Measurements from ENCODE around the gene S100A6.
A peak's percentile ranks its signal among the peaks of the same experiment; 100 is the strongest.

The S100A6 gene

DNA sequence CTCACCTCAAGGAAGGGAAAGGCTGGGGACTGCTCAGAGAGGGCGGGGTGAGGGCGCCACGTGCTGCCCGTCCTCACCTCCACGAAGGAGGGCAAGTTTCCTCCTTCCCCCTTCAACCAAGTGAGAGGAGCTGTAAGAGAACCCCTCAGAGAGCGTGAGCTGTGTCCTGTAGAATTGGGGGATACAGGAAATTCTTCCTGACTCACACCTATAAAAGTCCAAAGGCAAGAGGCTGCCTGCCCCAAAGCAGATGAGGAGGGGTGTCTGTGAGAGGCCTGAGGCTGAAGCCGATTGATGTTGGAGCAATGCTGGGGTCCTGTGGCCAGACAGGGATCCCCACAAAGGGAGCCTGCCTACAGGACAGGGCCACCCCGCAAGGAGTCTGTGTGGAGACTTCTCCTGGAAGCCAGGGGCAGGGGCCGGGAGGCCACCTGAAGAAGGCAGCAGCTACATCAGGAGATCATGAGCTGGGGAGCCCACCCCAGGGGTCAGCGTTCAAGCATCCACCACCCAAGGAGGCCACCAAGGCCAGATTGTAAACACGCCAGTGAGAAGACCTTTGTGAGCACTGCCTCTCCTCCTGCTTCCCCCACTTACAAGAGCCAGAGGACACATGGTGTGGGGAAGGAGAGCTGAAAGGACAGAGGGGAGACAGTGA lies 27.7 kb downstream of the S100A6 start:
- peaks cover 8% of the 10 kb centered on the region for H3K27me3 ChIP-seq (ENCODE audit: insufficient read depth, insufficient read length)
- H3K4me1 ChIP-seq (ENCODE audit: insufficient read depth, insufficient read length) = peaks cover 9% of the 10 kb centered on the region
- no peak overlapping the region for H3K9ac ChIP-seq (ENCODE audit: insufficient read length, low read depth)
- no peak for DNase-seq (ENCODE audit: low read depth, low spot score)
- no peaks in the 10 kb centered on the region for H3K36me3 ChIP-seq (ENCODE audit: insufficient read depth, insufficient read length, low read length)
- H3K9me3 ChIP-seq (ENCODE audit: insufficient read depth, low read length) = no peaks in the 10 kb centered on the region
- no peak for TF ChIP-seq YY1 (IDR thresholded peaks at IDR 0.05; ENCODE audit: insufficient read depth, insufficient read length)
- no peak for TF ChIP-seq ZNF274 (IDR thresholded peaks at IDR 0.05; ENCODE audit: low read depth, low read length)
- no peak for TF ChIP-seq SUZ12 (IDR thresholded peaks at IDR 0.05; ENCODE audit: extremely low read depth, insufficient read depth, insufficient read length)
- H3K4me3 ChIP-seq (ENCODE audit: insufficient read length, low read depth) = no peak overlapping the region

- peak overlapping the region; percentile 58 for H3K9ac ChIP-seq (ENCODE audit: insufficient read length, low read depth)
- H3K4me1 ChIP-seq (ENCODE audit: insufficient read depth, insufficient read length) = peaks cover 9% of the 10 kb centered on the region
- TF ChIP-seq YY1 (IDR thresholded peaks at IDR 0.05; ENCODE audit: insufficient read depth, insufficient read length) (no peak), ZNF274 (IDR thresholded peaks at IDR 0.05; ENCODE audit: low read depth, low read length) (no peak), SUZ12 (IDR thresholded peaks at IDR 0.05; ENCODE audit: extremely low read depth, insufficient read depth, insufficient read length) (no peak)
- no peaks in the 10 kb centered on the region for H3K36me3 ChIP-seq (ENCODE audit: insufficient read depth, insufficient read length, low read length)
- DNase-seq (ENCODE audit: low read depth, low spot score) = no peak
- H3K9me3 ChIP-seq (ENCODE audit: insufficient read depth, low read length) = no peaks in the 10 kb centered on the region
- H3K4me3 ChIP-seq (ENCODE audit: insufficient read length, low read depth) = no peak overlapping the region
- H3K27me3 ChIP-seq (ENCODE audit: insufficient read depth, insufficient read length) = peaks cover 2% of the 10 kb centered on the region
Observed at GRCh38 chr1:153506831-153507413, 28.9 kb downstream of the S100A6 start.

DNA sequence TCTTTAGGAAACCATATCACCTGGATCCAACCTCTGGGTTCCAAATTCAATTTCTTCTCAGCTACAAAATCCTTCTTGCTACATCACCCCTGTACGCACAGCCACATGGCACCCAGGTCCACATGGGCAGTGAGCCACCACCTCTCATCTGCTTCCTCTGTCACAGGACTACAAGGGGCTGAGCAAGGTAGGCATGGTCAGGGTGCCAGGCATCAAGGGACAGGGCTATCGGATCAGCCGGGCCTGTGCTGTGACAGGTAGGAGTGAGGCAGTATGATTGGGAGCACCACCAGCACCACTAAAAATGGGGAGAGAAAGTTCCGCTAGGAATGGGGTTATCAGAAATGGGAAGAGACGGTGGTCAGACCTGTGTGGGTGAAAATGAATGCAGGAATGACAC lies 29.4 kb downstream of the S100A6 start:
- no peak for DNase-seq (ENCODE audit: low read depth, low spot score)
- Histone ChIP-seq H3K36me3 (ENCODE audit: insufficient read depth, insufficient read length, low read length) (no peaks in the 10 kb centered on the region), H3K9me3 (ENCODE audit: insufficient read depth, low read length) (no peaks in the 10 kb centered on the region), H3K27me3 (ENCODE audit: insufficient read depth, insufficient read length) (no peaks in the 10 kb centered on the region), H3K9ac (ENCODE audit: insufficient read length, low read depth) (no peak overlapping the region), H3K4me3 (ENCODE audit: insufficient read length, low read depth) (no peak overlapping the region), H3K4me1 (ENCODE audit: insufficient read depth, insufficient read length) (peaks cover 9% of the 10 kb centered on the region)
- TF ChIP-seq YY1 (IDR thresholded peaks at IDR 0.05; ENCODE audit: insufficient read depth, insufficient read length) = no peak
- TF ChIP-seq SUZ12 (IDR thresholded peaks at IDR 0.05; ENCODE audit: extremely low read depth, insufficient read depth, insufficient read length) = no peak
- TF ChIP-seq ZNF274 (IDR thresholded peaks at IDR 0.05; ENCODE audit: low read depth, low read length) = no peak

DNA sequence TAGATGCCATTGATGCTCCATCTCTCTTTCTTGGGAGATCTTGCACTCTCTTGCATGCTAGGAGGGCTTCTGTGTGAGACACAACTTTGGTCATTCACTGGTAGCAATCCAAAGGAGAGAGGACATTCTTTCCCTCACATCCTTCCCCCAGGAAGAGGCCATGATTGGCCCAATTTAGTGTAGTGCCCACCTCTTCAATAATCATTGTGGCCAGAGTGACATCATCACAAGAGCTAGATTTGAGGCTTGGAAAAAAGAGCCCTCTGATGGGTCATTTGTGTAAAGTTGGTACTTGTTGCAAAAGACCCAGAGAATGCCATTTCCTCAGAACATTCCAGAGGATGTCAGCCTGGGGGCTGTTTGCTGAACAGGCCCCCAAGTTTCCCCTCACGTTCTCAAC lies 30.2 kb downstream of the S100A6 start:
- TF ChIP-seq YY1 (IDR thresholded peaks at IDR 0.05; ENCODE audit: insufficient read depth, insufficient read length) = no peak
- TF ChIP-seq SUZ12 (IDR thresholded peaks at IDR 0.05; ENCODE audit: extremely low read depth, insufficient read depth, insufficient read length) = no peak
- TF ChIP-seq ZNF274 (IDR thresholded peaks at IDR 0.05; ENCODE audit: low read depth, low read length) = no peak
- no peak overlapping the region for H3K4me3 ChIP-seq (ENCODE audit: insufficient read length, low read depth)
- no peaks in the 10 kb centered on the region for H3K9me3 ChIP-seq (ENCODE audit: insufficient read depth, low read length)
- no peaks in the 10 kb centered on the region for H3K36me3 ChIP-seq (ENCODE audit: insufficient read depth, insufficient read length, low read length)
- H3K4me1 ChIP-seq (ENCODE audit: insufficient read depth, insufficient read length) = peaks cover 9% of the 10 kb centered on the region
- H3K9ac ChIP-seq (ENCODE audit: insufficient read length, low read depth) = no peak overlapping the region
- no peaks in the 10 kb centered on the region for H3K27me3 ChIP-seq (ENCODE audit: insufficient read depth, insufficient read length)
- no peak for DNase-seq (ENCODE audit: low read depth, low spot score)

DNA sequence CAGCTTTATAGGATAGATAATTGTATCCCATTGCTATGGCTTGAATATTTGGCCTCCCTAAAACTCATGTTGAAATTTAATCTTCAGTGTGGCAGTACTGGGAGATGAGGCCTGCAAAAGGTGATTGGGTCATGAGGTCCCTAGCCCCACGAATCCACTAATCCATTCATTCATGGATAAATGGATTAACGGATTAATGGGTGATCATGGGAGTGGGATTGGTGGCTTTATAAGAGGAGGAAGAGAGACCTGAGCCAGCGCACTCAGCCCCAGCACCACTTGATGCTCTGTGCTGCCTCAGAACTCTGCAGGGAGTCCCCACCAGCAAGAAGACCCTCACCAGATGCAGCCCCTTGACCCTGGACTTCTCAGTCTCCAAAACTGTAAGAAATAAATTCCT lies 32.0 kb downstream of the S100A6 start:
- DNase-seq (ENCODE audit: low read depth, low spot score) = no peak
- Histone ChIP-seq H3K4me3 (ENCODE audit: insufficient read length, low read depth) (no peak overlapping the region), H3K36me3 (ENCODE audit: insufficient read depth, insufficient read length, low read length) (no peaks in the 10 kb centered on the region), H3K4me1 (ENCODE audit: insufficient read depth, insufficient read length) (peaks cover 9% of the 10 kb centered on the region), H3K27me3 (ENCODE audit: insufficient read depth, insufficient read length) (no peaks in the 10 kb centered on the region), H3K9ac (ENCODE audit: insufficient read length, low read depth) (no peak overlapping the region), H3K9me3 (ENCODE audit: insufficient read depth, low read length) (no peaks in the 10 kb centered on the region)
- TF ChIP-seq ZNF274 (IDR thresholded peaks at IDR 0.05; ENCODE audit: low read depth, low read length) (no peak), SUZ12 (IDR thresholded peaks at IDR 0.05; ENCODE audit: extremely low read depth, insufficient read depth, insufficient read length) (no peak), YY1 (IDR thresholded peaks at IDR 0.05; ENCODE audit: insufficient read depth, insufficient read length) (no peak)

- Histone ChIP-seq H3K9me3 (ENCODE audit: insufficient read depth, low read length) (no peaks in the 10 kb centered on the region), H3K36me3 (ENCODE audit: insufficient read depth, insufficient read length, low read length) (no peaks in the 10 kb centered on the region), H3K4me3 (ENCODE audit: insufficient read length, low read depth) (no peak overlapping the region), H3K27me3 (ENCODE audit: insufficient read depth, insufficient read length) (no peaks in the 10 kb centered on the region), H3K9ac (ENCODE audit: insufficient read length, low read depth) (no peak overlapping the region), H3K4me1 (ENCODE audit: insufficient read depth, insufficient read length) (peaks cover 3% of the 10 kb centered on the region)
- no peak for DNase-seq (ENCODE audit: low read depth, low spot score)
- TF ChIP-seq SUZ12 (IDR thresholded peaks at IDR 0.05; ENCODE audit: extremely low read depth, insufficient read depth, insufficient read length) (no peak), ZNF274 (IDR thresholded peaks at IDR 0.05; ENCODE audit: low read depth, low read length) (no peak), YY1 (IDR thresholded peaks at IDR 0.05; ENCODE audit: insufficient read depth, insufficient read length) (no peak)
Observed at GRCh38 chr1:153498746-153499145, 37.0 kb downstream of the S100A6 start.

DNA sequence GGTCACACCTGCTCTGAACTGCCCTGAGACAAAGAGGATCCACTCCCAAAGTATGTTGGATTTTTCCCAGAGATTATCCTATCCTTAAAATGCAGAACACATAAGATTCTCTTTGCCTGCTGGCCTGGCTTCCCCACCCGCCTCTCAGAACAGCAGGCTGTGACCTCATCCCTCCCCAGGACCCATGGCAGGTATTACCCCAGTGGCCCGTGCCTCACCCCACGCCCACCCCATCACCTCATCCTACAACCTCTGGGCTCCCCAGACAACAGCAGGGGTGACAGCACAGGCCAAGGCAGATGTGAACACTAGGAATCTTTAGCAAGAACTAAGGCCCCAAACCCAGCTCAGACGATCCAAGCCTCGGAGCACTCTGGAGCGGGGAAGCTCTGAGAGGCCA lies 40.3 kb downstream of the S100A6 start:
- DNase-seq (ENCODE audit: low read depth, low spot score) = no peak
- Histone ChIP-seq H3K4me1 (ENCODE audit: insufficient read depth, insufficient read length) (peaks cover 3% of the 10 kb centered on the region), H3K4me3 (ENCODE audit: insufficient read length, low read depth) (no peak overlapping the region), H3K9me3 (ENCODE audit: insufficient read depth, low read length) (no peaks in the 10 kb centered on the region), H3K9ac (ENCODE audit: insufficient read length, low read depth) (no peak overlapping the region), H3K36me3 (ENCODE audit: insufficient read depth, insufficient read length, low read length) (no peaks in the 10 kb centered on the region), H3K27me3 (ENCODE audit: insufficient read depth, insufficient read length) (no peaks in the 10 kb centered on the region)
- TF ChIP-seq SUZ12 (IDR thresholded peaks at IDR 0.05; ENCODE audit: extremely low read depth, insufficient read depth, insufficient read length) (no peak), ZNF274 (IDR thresholded peaks at IDR 0.05; ENCODE audit: low read depth, low read length) (no peak), YY1 (IDR thresholded peaks at IDR 0.05; ENCODE audit: insufficient read depth, insufficient read length) (no peak)

Data from NT2/D1 (cell line).